GM19438 (cell line): ENCODE measurements around the gene GPR153.
"Not testable (repeated sequence)": the region's sequence is repeated elsewhere in the genome, so short reads cannot be mapped to it uniquely, and the experiment has no call there.

Source experiments
- ATAC-seq: cut with Tn5 transposase; IDR thresholded peaks from one replicate; pipeline ENCODE4 v1.9.1; 2021; ENCODE audit warnings: low read depth; ENCODE audit not compliant: unreplicated experiment

Gene GPR153

GRCh38 chr1:6260961-6261614, at the start of gene GPR153:
Gene GPR153, minus strand, starts transcription at chr1:6261098. Its CDS starts 6,193 bp downstream, at chr1:6254905.
- ATAC-seq, result peak; percentile 28

DNA sequence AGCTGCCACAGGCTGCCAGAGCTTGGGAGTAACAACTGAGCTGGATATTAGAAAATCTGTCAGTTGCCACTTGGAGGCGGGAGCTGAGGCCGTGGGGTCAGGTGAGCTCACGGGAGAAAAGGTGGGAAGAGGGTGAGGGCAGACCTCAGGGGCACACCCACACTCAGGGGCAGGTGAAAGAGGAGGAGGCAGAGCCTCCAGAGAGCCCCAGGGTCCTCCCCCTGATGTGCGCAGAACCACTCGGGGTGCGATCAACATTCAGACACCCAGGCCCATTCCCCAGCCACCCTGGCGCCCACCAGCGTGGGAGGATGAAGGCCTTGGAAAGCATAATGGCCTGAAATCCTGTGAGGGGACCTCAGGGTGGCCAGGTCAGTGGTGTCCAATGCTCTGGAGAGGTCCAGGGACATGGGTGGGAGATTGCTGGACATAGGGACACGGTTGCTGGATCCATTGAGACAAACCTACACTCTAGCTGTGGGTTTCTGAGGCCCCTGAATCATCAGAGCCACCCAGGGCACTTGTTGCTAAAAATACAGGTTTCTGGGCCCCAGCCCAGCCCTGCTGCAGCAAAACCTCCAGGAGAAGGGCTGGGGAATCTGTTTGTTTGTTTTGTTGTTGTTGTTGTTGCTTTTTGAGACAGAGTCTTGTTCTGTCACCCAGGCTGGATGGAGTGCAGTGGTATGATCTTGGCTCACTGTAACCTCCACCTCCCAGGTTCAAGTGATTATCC, 49.4 kb upstream of the GPR153 start:
- ATAC-seq, result no peak

DNA sequence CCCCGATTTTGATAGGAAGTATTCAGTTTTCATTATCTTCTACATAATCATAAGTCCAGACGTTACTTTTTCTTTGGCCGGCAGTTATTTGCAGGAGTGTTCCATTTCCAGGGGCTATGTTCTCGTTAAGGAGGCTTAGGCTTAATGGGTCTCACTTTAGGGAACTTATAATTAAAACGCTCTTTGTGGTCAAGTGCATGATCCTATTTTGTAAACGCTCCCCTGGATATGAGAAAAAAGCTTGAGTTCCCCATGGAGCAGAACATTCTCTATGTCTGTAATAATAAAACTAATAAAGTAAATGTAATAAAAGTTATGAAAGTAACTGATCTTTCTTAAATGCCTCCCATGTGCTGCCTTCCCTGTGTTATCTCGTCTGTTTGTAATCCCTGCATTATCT, 48.7 kb upstream of the GPR153 start:
- no peak for ATAC-seq

DNA sequence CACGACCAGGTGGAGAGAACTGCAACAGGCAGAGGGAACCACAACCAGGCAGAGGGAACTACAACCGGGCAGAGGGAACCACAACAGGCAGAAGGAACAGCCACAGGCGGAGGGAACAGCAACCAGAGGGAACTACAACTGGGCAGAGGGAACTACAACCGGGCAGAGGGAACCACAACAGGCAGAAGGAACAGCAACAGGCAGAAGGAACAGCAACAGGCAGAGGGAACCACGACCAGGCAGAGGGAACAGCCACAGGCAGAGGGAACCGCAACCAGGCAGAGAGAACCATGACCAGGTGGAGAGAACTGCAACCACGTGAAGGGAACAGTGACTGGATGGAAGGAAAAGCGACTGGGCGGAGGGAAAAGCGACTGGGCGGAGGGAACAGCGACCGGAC, 47.6 kb upstream of the GPR153 start:
- ATAC-seq, result no peak

DNA sequence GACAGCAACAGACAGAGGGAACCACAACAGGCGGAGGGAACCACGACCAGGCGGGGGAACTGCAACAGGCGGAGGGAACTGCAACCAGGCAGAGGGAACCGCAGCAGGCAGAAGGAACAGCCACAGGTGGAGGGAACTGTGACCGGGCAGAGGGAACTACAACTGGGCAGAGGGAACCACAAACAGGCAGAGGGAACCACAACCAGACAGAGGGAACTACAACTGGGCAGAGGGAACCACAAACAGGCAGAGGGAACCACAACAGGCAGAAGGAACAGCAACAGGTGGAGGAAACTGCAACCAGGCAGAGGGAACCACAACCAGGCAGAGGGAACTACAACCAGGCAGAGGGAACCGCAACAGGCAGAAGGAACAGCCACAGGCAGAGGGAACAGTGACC, 46.8 kb upstream of the GPR153 start:
- not testable (repeated sequence) for ATAC-seq

DNA sequence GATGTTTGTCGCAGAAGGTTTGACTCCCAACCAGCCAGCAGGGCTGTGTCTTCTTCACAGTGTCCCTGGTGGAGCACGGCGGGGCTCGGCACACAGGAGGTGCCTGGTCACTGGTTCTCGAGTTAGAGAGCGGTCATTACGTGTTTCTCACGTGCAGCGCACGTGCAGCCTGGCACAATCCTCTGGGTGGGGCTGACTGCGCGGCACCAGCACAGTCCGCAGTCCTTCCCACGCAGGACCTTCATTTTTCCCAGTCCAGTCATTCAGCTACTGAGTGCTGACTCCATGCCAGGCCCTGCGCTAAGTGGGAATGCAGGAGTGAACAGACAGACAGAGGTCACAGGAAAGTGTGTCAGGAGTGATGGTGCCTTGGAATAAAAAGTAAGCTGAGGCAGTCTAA, 46.2 kb upstream of the GPR153 start:
- ATAC-seq, result no peak

DNA sequence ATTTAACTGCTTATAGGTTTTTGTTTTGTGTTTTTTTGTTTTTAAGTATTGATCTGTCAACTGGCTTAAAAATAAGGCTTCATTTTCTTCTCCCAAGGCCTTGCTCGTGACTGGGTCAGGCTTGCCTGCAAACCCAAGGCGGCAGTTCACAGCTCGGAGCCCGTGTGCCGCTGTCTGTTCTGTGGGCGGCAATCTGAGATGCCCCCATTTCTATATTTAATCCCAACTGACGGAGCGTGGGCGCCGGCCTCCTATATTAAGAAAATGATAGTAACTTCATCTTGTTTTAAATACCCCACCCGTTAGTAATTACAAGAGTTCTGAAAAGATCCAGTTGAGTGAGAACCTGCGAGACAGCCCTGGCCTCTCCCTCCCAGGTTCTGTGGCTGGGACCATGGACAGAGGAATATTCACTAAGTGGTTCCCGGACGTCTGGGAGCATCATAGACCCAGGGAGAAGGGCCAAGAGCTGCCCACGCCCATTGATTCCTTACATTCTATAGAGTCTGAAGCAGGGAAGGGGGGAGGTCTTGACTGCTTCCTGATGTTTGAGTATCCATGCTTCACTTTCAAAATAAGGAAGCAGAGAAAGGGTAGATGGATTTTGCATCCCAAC, 42.6 kb upstream of the GPR153 start:
- ATAC-seq, result no peak

GRCh38 chr1:6302568-6302967, 41.7 kb upstream of the GPR153 start:
- ATAC-seq, result no peak

DNA sequence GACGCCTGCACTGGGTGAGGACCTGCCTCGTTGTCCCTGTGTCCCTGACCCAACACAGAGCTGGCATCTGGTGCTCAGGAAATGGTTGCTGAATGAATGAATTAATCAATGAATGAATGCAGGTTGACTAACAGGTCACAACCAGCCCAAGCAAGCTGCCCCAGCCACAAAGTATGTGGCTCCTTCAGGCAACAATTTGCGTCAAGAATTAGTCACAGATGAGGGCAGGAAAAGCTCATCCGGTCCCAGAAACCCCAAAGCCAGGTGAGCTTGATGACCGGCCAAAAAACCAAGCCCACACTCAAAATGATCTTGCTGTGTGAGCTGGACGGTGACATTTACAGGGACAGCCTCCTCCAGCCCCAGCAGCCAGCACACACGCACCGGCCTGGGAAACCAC, 40.6 kb upstream of the GPR153 start:
- ATAC-seq, result no peak

GRCh38 chr1:6300342-6301048, 39.6 kb upstream of the GPR153 start:
- no peak for ATAC-seq

GRCh38 chr1:6299557-6300165, 38.8 kb upstream of the GPR153 start:
- no peak for ATAC-seq

- no peak for ATAC-seq
Measured at GRCh38 chr1:6298940-6299465, 38.1 kb upstream of the GPR153 start.

DNA sequence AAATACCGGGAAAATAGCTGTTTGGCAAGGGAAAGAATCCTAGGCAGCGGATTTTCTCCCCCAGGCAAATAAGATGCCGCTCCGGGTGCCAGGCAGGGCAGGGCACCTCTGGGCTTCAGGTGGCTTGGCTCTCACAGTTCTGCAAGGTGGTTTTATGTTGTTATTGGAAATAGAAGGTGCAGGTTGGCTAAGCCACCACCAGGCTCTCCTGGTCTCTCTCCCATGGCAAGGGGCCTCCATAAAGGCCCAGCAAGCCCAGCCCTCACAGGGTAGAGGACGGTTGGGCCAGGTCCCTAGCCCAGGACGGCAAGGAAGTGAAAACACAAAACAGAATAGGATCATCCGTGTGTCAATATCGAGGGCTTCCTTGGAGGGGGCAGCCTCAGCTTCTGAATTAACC, 37.6 kb upstream of the GPR153 start:
- ATAC-seq, result no peak

DNA sequence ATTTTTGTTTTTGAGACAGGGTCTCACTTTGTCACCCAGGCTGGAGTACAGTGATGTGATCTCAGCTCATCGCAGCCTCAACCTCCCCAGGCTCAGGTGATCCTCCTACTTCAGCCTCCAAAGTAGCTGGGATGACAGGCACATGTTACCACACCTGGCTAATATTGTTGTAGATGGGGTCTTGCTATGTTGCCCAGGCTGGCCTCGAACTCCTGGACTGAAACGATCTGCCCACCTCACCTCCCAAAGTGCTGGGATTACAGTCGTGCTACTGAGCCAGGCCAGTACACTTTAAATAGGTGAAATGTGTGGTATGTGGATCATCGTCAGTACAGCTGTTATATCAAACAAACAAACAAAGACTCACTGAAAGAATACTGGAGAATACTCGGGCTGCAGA, 35.0 kb upstream of the GPR153 start:
- no peak for ATAC-seq

GRCh38 chr1:6294890-6295556, 34.1 kb upstream of the GPR153 start:
- no peak for ATAC-seq

- no peak for ATAC-seq
Measured at GRCh38 chr1:6294080-6294889, 33.4 kb upstream of the GPR153 start.

- no peak for ATAC-seq
Measured at GRCh38 chr1:6292102-6292501, 31.2 kb upstream of the GPR153 start.

DNA sequence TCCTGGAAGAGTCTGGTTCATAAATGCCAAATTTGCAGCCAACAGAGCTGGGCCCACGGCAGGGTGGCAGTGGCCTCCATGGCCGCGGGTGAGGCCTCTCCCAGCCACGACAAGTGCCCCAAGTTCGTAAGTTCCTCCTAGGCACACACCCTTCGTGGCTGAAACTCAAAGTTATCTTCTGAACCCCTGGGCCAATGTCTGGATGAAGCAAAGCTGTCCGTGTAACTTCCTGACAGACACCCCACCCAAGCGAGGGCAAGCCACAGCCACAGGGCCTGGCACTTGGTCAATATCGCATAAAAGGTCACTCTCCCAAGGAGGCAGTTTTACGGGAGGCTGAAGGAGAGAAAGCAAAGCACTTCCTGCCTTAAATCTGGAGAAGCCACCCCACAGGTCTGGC, 27.8 kb upstream of the GPR153 start:
- ATAC-seq, result no peak

GRCh38 chr1:6288026-6288425, 27.1 kb upstream of the GPR153 start:
- no peak for ATAC-seq
